ACC112 (cell line): ENCODE data around the gene EDC4.

Experiments
- H2AFZ ChIP-seq: fragments of 200-600 bp; sonication (generic); one replicate; pipeline ENCODE4 v1.6.0; 2017; ENCODE audit warnings: antibody characterized with exemption, low read length; ENCODE audit not compliant: unreplicated experiment
- H3K27ac ChIP-seq: fragments of 200-600 bp; sonication (generic); 2 replicates; pipeline ENCODE4 v1.5.1; 2014; ENCODE audit warnings: low read depth, mild to moderate bottlenecking, antibody characterized with exemption, low read length, moderate library complexity
- H3K27me3 ChIP-seq: fragments of 200-600 bp; sonication (generic); 2 replicates; pipeline ENCODE4 v1.6.1; 2014; ENCODE audit warnings: mild to moderate bottlenecking, antibody characterized with exemption, low read length, moderate library complexity, mixed read lengths; ENCODE audit not compliant: insufficient read depth
- H3K36me3 ChIP-seq: fragments of 200-600 bp; sonication (generic); 2 replicates; pipeline ENCODE4 v1.6.1; 2016; ENCODE audit warnings: mild to moderate bottlenecking, antibody characterized with exemption, low read length, moderate library complexity, mixed read lengths; ENCODE audit not compliant: insufficient read depth
- H3K4me1 ChIP-seq: fragments of 200-600 bp; sonication (generic); one replicate; pipeline ENCODE4 v1.6.1; 2016; ENCODE audit warnings: low read length, mixed read lengths; ENCODE audit not compliant: insufficient read depth, unreplicated experiment, control insufficient read depth
- H3K4me3 ChIP-seq: fragments of 200-600 bp; sonication (generic); 2 replicates; pipeline ENCODE4 v1.5.1; 2014; ENCODE audit warnings: mild to moderate bottlenecking, low read depth, low read length
- H3K79me2 ChIP-seq: fragments of 200-600 bp; sonication (generic); one replicate; pipeline ENCODE4 v1.6.0; 2016; ENCODE audit warnings: low read length; ENCODE audit not compliant: control insufficient read depth, unreplicated experiment, insufficient read depth

Gene EDC4

DNA sequence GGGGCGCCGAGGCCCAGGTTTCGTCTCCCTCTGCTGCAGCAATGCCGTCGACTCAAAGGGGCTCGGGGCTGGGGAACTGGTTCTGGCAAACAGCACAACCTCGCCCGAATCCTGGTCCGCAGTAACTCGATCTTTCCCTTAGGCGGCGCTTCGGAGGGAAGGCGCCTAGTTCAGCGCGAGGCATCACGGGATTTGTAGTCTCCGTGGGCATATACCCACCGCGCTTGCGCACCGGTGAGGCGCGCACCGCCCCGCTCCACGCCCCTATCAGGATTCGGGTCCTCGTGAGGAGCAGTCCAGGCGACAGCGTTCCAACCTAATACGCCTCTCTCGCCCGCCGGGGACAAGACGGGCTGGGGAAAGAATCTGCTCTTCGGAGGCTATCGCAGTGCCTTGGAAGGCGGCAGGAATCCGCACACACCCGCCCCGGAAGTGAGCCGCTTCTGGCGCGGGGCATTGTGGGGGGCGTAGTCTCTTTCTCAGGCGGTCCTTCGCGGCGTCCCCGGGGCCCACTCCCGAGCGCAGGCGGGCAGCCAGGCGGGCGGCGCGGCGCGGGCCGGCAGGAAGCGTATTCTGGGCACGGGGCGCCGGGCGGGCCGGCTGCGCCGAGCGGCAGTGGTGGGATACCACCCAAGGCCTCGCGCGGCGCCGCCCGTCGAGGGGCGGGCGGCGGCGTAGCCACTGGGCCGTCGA, 30.9 kb upstream of the EDC4 start, which contains the start of gene THAP11:
TSS of gene THAP11 (plus strand) at position 505 of the 693 bp plus-strand sequence. CDS start 235 bp downstream, outside the sequence.
- H3K4me3 ChIP-seq: peak within 1 kb of the TSS; percentile 79
- H3K79me2 ChIP-seq: peaks cover 34% of the 10 kb centered on the region
- peak within 1 kb of the TSS; percentile 91 for H3K27ac ChIP-seq
- no peaks in the 10 kb centered on the region for H3K36me3 ChIP-seq
- H3K4me1 ChIP-seq: peaks cover 29% of the 10 kb centered on the region
- no peaks in the 10 kb centered on the region for H3K27me3 ChIP-seq
- H2AFZ ChIP-seq: peak within 1 kb of the TSS; percentile 82

GRCh38 chr16:67842509-67843342, 30.1 kb upstream of the EDC4 start:
- Histone ChIP-seq H3K27me3 (no peaks in the 10 kb centered on the region), H3K4me3 (peak overlapping the region; percentile 79), H3K36me3 (no peaks in the 10 kb centered on the region), H3K4me1 (peaks cover 29% of the 10 kb centered on the region), H3K27ac (peak overlapping the region; percentile 91), H2AFZ (peak overlapping the region; percentile 34), H3K79me2 (peaks cover 41% of the 10 kb centered on the region)

DNA sequence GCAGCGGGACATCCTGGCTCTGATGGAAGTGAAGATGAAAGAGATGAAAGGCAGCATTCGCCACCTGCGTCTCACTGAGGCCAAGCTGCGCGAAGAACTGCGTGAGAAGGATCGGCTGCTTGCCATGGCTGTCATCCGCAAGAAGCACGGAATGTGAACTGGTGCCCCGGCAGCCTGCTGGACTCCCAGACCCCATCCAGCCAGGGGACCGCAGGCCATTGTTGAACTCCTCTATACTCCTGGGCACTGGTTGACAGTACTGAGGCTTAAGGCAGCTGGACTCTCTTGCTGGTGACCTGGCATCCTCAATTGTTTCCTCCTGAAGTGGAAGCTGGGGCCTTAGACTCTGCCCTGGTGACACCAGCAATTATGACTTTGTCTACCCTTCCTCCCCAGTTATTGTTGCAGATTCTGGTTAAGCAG, 29.5 kb upstream of the EDC4 start:
- no peaks in the 10 kb centered on the region for H3K36me3 ChIP-seq
- H3K27ac ChIP-seq: peak overlapping the region; percentile 46; the same call in 1 of the 2 replicates
- H2AFZ ChIP-seq: no peak overlapping the region
- no peaks in the 10 kb centered on the region for H3K27me3 ChIP-seq
- peaks cover 33% of the 10 kb centered on the region for H3K4me1 ChIP-seq
- H3K4me3 ChIP-seq: peak overlapping the region; percentile 79
- H3K79me2 ChIP-seq: peaks cover 47% of the 10 kb centered on the region

GRCh38 chr16:67844497-67844896, 28.4 kb upstream of the EDC4 start:
- Histone ChIP-seq H3K79me2 (peaks cover 57% of the 10 kb centered on the region), H3K4me1 (peaks cover 38% of the 10 kb centered on the region), H3K36me3 (no peaks in the 10 kb centered on the region), H3K4me3 (peak overlapping the region; percentile 79), H3K27me3 (no peaks in the 10 kb centered on the region), H2AFZ (no peak overlapping the region), H3K27ac (peak overlapping the region; percentile 46; the same call in 1 of the 2 replicates)

DNA sequence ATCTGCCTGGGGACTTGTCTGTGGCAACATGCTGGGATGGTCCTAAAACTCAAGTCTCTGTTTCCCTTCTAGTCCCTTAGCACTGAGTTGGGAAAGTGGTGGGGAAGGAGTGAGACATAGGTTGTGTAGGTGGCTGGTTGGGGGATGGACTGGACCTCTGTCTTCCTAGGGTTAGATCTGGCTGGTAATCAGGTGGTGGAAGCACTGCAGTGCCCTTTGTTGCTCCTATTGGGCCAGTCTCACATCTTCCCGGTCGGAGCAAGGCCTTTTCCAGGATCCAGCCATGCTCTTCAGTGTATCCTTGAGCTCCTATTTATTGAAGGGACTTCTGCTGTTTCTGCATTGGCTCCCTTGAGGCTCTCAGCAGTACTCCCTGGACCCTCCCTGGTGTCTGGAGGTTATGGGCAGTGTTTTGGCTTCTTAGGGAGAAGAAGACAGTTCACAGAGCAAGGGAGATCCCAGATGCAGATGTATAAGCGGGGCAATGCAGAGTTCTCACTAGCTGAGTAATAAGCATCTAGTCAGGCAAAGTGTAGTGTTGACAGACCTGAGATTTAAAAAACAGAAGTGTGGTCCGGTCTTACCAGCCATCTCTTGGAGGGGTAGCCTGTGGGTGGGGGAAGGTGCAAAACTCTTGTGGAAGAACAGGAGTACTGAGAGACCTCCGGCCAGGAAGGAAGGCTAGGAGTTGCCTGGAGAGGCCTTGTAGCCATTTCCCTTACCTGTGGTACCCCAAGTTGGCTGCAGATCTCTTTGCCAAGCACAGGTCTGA, 27.4 kb upstream of the EDC4 start:
- H3K27ac ChIP-seq: peak overlapping the region; percentile 69
- no peak overlapping the region for H2AFZ ChIP-seq
- H3K27me3 ChIP-seq: no peaks in the 10 kb centered on the region
- H3K36me3 ChIP-seq: no peaks in the 10 kb centered on the region
- peaks cover 38% of the 10 kb centered on the region for H3K4me1 ChIP-seq
- H3K4me3 ChIP-seq: peak overlapping the region; percentile 94
- peaks cover 66% of the 10 kb centered on the region for H3K79me2 ChIP-seq

- peaks cover 38% of the 10 kb centered on the region for H3K4me1 ChIP-seq
- peak overlapping the region; percentile 19 for H2AFZ ChIP-seq
- H3K36me3 ChIP-seq: no peaks in the 10 kb centered on the region
- H3K4me3 ChIP-seq: peak overlapping the region; percentile 94
- H3K27me3 ChIP-seq: no peaks in the 10 kb centered on the region
- H3K27ac ChIP-seq: peak overlapping the region; percentile 69
- H3K79me2 ChIP-seq: peaks cover 71% of the 10 kb centered on the region
These were observed 26.9 kb upstream of the EDC4 start for GRCh38 chr16:67846063-67846319.

DNA sequence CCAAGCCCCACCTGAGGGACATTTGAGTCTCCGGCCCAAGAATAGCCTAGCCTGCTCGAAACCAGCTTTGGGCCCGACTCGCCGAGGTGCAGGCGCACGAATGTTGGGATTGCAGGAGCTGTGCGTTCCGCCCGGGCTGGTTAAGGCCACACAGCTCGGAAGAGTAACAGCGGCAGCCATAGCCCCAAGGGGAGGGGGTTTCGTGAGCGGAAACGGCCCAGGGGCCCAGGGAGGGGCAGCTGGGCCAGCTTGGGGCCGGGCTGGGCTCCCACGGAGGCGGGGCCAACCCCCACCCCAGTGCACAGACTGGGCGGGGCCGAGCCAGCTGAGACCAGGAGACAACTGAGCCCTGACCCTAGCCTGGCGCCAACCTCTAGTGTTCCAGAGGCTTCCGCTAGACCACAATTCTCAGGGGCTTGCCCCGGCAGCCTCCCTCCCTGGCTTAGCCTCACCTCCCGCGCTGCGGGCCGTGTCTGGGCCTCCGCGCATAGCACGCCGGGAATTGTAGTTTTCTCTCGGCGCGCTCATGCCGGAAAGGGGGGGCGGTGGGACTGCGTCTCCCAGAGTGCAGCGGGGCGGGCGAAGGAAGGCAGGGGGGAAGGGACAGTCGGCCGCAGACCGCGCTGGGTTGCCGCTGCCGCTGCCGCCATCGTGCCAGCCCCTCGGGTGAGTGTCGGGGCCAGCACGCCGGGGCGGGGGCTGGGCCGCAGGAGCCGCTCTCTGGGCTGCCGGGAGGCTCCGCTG, 26.4 kb upstream of the EDC4 start, which contains the start of gene NUTF2:
TSS of gene NUTF2 (plus strand) at position 614 of the 744 bp plus-strand sequence. CDS start 18,198 bp downstream, outside the sequence.
- Histone ChIP-seq H3K4me3 (peak within 1 kb of the TSS; percentile 94), H3K79me2 (peaks cover 76% of the 10 kb centered on the region), H3K27me3 (no peaks in the 10 kb centered on the region), H2AFZ (peak within 1 kb of the TSS; percentile 19), H3K4me1 (peaks cover 38% of the 10 kb centered on the region), H3K27ac (peak within 1 kb of the TSS; percentile 69), H3K36me3 (no peaks in the 10 kb centered on the region)

DNA sequence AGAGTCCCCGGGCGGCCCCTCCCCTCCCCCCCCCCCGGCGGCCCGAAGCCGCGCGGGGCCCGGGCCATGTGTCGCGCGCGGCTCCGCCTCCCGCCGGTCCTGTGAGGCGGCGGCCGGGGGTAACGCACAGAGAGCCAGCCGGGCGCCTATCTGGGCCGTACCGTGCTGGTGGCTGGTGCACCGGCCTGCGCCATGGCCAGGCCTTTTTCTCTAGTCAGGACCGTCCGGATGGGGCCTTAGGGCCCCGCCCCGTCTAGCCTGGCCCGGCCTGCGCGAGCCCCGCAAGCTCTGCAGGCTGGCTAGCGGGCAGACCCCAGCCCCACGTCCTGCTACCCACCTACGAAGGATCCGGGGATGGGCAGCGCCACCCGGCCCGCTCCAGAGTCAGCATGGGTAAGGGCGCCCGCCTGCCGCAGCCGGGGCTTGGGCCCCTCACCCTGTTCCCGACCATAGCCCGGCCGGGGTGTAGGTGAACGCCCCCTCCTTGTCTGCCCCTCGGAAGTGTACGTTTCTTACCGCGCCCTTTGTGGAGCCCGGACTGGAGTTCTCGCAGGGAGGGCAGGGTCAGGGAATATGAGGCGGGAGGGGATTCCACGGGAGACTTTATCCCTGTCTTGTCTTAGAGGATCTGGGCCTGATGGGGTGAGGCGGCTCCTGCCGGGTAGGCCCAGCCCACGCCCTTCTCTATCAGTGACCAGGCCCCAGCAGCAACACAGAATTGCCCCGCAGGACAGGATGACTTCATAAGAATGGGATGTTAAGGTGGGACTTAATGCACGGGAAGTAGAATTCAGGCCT, 25.6 kb upstream of the EDC4 start, which contains the start of gene CENPT:
TSS of gene CENPT (minus strand) at position 630 of the 798 bp plus-strand sequence. CDS start 13,834 bp downstream, outside the sequence.
- peak within 1 kb of the TSS; percentile 69 for H3K27ac ChIP-seq
- H3K4me1 ChIP-seq: peaks cover 38% of the 10 kb centered on the region
- no peaks in the 10 kb centered on the region for H3K36me3 ChIP-seq
- peaks cover 84% of the 10 kb centered on the region for H3K79me2 ChIP-seq
- peak within 1 kb of the TSS; percentile 19 for H2AFZ ChIP-seq
- peak within 1 kb of the TSS; percentile 94 for H3K4me3 ChIP-seq
- no peaks in the 10 kb centered on the region for H3K27me3 ChIP-seq

GRCh38 chr16:67848118-67848517, 24.7 kb upstream of the EDC4 start:
- no peaks in the 10 kb centered on the region for H3K27me3 ChIP-seq
- H3K4me3 ChIP-seq: peak overlapping the region; percentile 94
- H3K36me3 ChIP-seq: no peaks in the 10 kb centered on the region
- H2AFZ ChIP-seq: no peak overlapping the region
- peak overlapping the region; percentile 69 for H3K27ac ChIP-seq
- H3K79me2 ChIP-seq: peaks cover 88% of the 10 kb centered on the region
- H3K4me1 ChIP-seq: peaks cover 38% of the 10 kb centered on the region
